ENCODE measurements around the gene SLC27A4. TPM values are rescaled to one million over a fixed set of nuclear protein-coding genes. Genes with fewer than 3 reads are reported as not detected.

SLC27A4 gene
- total RNA-seq, 4 donors from 2014 or later: 15.8 to 35.6 (median 25.5) TPM

DNA sequence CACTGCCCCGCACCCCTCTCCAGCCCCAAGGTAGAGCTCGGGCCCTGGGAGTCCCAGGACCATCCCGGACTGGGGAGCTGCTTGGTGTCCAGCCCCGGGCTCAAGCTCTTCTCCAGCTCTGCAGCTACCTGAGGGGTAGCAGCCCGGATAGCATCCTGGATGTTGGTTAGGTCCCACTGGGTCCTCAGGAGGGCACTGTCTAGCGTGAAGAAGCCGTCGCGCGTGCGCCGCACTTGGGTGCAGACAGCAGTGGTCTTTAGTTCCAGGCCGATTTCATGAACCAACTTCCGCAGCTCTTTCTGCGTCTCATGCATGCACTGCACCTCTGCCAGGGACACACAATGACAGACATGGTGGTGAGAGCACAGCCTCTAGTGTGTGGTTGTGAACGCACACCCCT is 30.8 kb upstream of the SLC27A4 start:
- H3K9me3 ChIP-seq: no peaks in the 10 kb centered on the region
- TF ChIP-seq CTCF (IDR thresholded peaks at IDR 0.05) (no peak), POLR2AphosphoS5 (IDR thresholded peaks at IDR 0.05) (no peak), EP300 (IDR thresholded peaks at IDR 0.05) (no peak), POLR2A (IDR thresholded peaks at IDR 0.05; ENCODE audit: low read depth) (no peak)
- 97% methylated on average over 14 of the region's 16 CpGs for WGBS

GRCh38 chr9:128310461-128310860 is 29.9 kb upstream of the SLC27A4 start:
- H3K9me3 ChIP-seq: no peaks in the 10 kb centered on the region
- no peak overlapping the region for H3K27ac ChIP-seq (replicated peaks in 1 of 4)
- 92% methylated on average over 6 of the region's 10 CpGs for WGBS
- H3K4me1 ChIP-seq: no peaks in the 10 kb centered on the region
- no peak overlapping the region for H3K4me3 ChIP-seq
- intact Hi-C loops (cut with DNase I): no loop called here
- DNase-seq (ENCODE audit: extremely low spot score): no peak
- no peaks in the 10 kb centered on the region for H3K27me3 ChIP-seq
- peaks cover 33 to 79% (median 64%) of the 10 kb centered on the region in 4 donors for H3K36me3 ChIP-seq
- TF ChIP-seq POLR2A (IDR thresholded peaks at IDR 0.05; ENCODE audit: low read depth): no peak
- TF ChIP-seq EP300 (IDR thresholded peaks at IDR 0.05): no peak
- TF ChIP-seq POLR2AphosphoS5 (IDR thresholded peaks at IDR 0.05): no peak
- TF ChIP-seq CTCF (IDR thresholded peaks at IDR 0.05): no peak

More for the DNA sequence above, 30.8 kb upstream of the SLC27A4 start:
- no peak overlapping the region for H3K27ac ChIP-seq (replicated peaks in 1 of 4)
- peaks cover 33 to 70% (median 55%) of the 10 kb centered on the region in 4 donors for H3K36me3 ChIP-seq
- intact Hi-C loops (cut with DNase I): no loop called here
- no peaks in the 10 kb centered on the region for H3K27me3 ChIP-seq
- no peak overlapping the region for H3K4me3 ChIP-seq
- no peak for DNase-seq (ENCODE audit: extremely low spot score)
- no peaks in the 10 kb centered on the region for H3K4me1 ChIP-seq

GRCh38 chr9:128314697-128315096 is 25.6 kb upstream of the SLC27A4 start:
- intact Hi-C loops (cut with DNase I): no loop called here
- Histone ChIP-seq H3K27me3 (no peaks in the 10 kb centered on the region), H3K4me1 (no peaks in the 10 kb centered on the region), H3K36me3 (peaks cover 41 to 98% (median 79%) of the 10 kb centered on the region in 4 donors), H3K27ac (replicated peaks in 1 of 4) (no peak overlapping the region), H3K4me3 (no peak overlapping the region), H3K9me3 (no peaks in the 10 kb centered on the region)
- TF ChIP-seq EP300 (IDR thresholded peaks at IDR 0.05): no peak
- TF ChIP-seq CTCF (IDR thresholded peaks at IDR 0.05): no peak
- no peak for TF ChIP-seq POLR2AphosphoS5 (IDR thresholded peaks at IDR 0.05)
- no peak for TF ChIP-seq POLR2A (IDR thresholded peaks at IDR 0.05; ENCODE audit: low read depth)
- DNase-seq (ENCODE audit: extremely low spot score): no peak
- 94% methylated on average over 1 of the region's 4 CpGs for WGBS

GRCh38 chr9:128316421-128316820 is 23.9 kb upstream of the SLC27A4 start:
- Histone ChIP-seq H3K36me3 (peaks cover 26 to 90% (median 72%) of the 10 kb centered on the region in 4 donors), H3K4me3 (no peak overlapping the region), H3K9me3 (no peaks in the 10 kb centered on the region), H3K27me3 (no peaks in the 10 kb centered on the region), H3K27ac (replicated peaks in 1 of 4) (no peak overlapping the region), H3K4me1 (peaks cover 3 to 10% (median 4%) of the 10 kb centered on the region in 4 donors)
- DNase-seq (ENCODE audit: extremely low spot score): no peak
- intact Hi-C loops (cut with DNase I): no loop called here
- TF ChIP-seq CTCF (IDR thresholded peaks at IDR 0.05) (no peak), POLR2A (IDR thresholded peaks at IDR 0.05; ENCODE audit: low read depth) (no peak), EP300 (IDR thresholded peaks at IDR 0.05) (no peak), POLR2AphosphoS5 (IDR thresholded peaks at IDR 0.05) (no peak)
- WGBS: 79% methylated on average over 7 of the region's 9 CpGs

DNA sequence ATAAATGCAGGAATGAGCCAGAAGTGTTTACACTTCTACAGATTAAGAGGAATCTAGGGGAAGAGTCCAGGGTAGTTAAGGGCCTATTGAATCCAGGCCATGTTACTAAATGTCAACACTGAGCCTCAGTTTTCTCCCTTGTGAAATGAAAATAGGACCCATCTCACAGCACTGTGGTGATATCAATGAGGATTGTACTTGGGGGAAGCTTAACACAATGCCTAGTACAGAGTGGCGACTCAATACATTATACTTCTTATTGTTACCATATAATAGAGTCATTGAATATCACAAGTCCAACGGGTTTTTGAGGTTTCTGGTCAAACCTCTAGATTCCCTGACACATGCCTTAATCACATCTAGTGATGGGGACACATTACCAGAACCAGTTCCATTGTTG is 22.7 kb upstream of the SLC27A4 start:
- intact Hi-C loops (cut with DNase I): no loop called here
- Histone ChIP-seq H3K27ac (replicated peaks in 1 of 4) (no peak overlapping the region), H3K4me1 (peaks cover 7 to 16% (median 9%) of the 10 kb centered on the region in 4 donors), H3K9me3 (no peaks in the 10 kb centered on the region), H3K4me3 (no peak overlapping the region), H3K27me3 (no peaks in the 10 kb centered on the region), H3K36me3 (peaks cover 26 to 80% (median 65%) of the 10 kb centered on the region in 4 donors)
- WGBS: 86% methylated on average over 2 of the region's 2 CpGs
- no peak for TF ChIP-seq CTCF (IDR thresholded peaks at IDR 0.05)
- no peak for TF ChIP-seq POLR2A (IDR thresholded peaks at IDR 0.05; ENCODE audit: low read depth)
- no peak for TF ChIP-seq POLR2AphosphoS5 (IDR thresholded peaks at IDR 0.05)
- TF ChIP-seq EP300 (IDR thresholded peaks at IDR 0.05): no peak
- no peak for DNase-seq (ENCODE audit: extremely low spot score)

All from esophagus muscularis mucosa (tissue), 4 donors.